OCI-LY7 (cell line): ENCODE results near the gene ZNF609.

Source experiments
- CTCF ChIP-seq: fragments of 200-600 bp; sonication (generic); conservative IDR thresholded peaks from 2 replicates; pipeline ENCODE4 v1.5.1; 2014; ENCODE audit warnings: mild to moderate bottlenecking, antibody characterized with exemption, low read length, moderate library complexity, mixed read lengths
- EZH2phosphoT487 ChIP-seq: fragments of 200-600 bp; sonication (generic); IDR thresholded peaks from 2 replicates; pipeline ENCODE4 v1.6.1; 2018; ENCODE audit warnings: low read depth, borderline replicate concordance, mild to moderate bottlenecking, mixed run types, antibody characterized with exemption, low read length, moderate library complexity, mixed read lengths

DNA sequence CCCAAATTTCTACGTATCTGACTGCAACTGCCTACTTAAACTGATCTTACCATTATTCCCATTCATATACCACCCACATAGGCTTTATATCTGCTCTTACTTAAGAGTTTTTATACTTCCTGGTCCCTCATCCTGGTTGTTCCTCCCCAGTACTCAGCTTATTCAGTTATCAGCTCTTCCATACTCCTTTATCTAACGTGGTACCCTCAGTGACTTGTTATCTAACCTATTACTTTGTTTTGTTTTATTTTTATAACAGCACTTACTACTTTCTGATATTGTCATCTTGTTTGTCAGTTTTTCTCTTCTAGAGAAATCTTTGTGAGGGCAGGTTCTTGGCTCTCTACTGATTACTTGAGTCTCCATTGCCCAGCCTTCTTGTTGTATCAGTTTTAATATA, 100.6 kb downstream of the ZNF609 start:
- no peak for TF ChIP-seq CTCF
- TF ChIP-seq EZH2phosphoT487, result no peak
